GM18499 (cell line): Measurements from ENCODE around the gene LETM1.

Source experiments
- ATAC-seq: cut with Tn5 transposase; IDR thresholded peaks from one replicate; pipeline ENCODE4 v1.9.1; 2021; ENCODE audit warnings: moderate number of reproducible peaks; ENCODE audit not compliant: insufficient read depth, unreplicated experiment

LETM1 gene

GRCh38 chr4:1797861-1798579 is 57.9 kb downstream of the LETM1 start:
- ATAC-seq: no peak

- no peak for ATAC-seq
Observed at GRCh38 chr4:1797298-1797860, 58.6 kb downstream of the LETM1 start.

GRCh38 chr4:1796486-1797204 is 59.3 kb downstream of the LETM1 start:
- ATAC-seq: no peak

GRCh38 chr4:1795299-1796195 is 60.4 kb downstream of the LETM1 start:
- ATAC-seq: no peak

- ATAC-seq: no peak
Observed at GRCh38 chr4:1794809-1795298, 61.1 kb downstream of the LETM1 start.

- no peak for ATAC-seq
Observed at GRCh38 chr4:1793940-1794808, 61.8 kb downstream of the LETM1 start.

- no peak for ATAC-seq
Observed at GRCh38 chr4:1793496-1793840, 62.5 kb downstream of the LETM1 start.

- no peak for ATAC-seq
Observed at GRCh38 chr4:1792832-1793495, 63.0 kb downstream of the LETM1 start, which contains the start of gene FGFR3. Gene FGFR3, plus strand, starts transcription at chr4:1793293. Its CDS starts 642 bp downstream, at chr4:1793935.

GRCh38 chr4:1792158-1792831 is 63.7 kb downstream of the LETM1 start:
- ATAC-seq: no peak

- ATAC-seq: no peak
Observed at GRCh38 chr4:1790005-1790404, 66.0 kb downstream of the LETM1 start.

GRCh38 chr4:1789552-1789951 is 66.4 kb downstream of the LETM1 start:
- no peak for ATAC-seq

GRCh38 chr4:1788254-1788973 is 67.5 kb downstream of the LETM1 start:
- ATAC-seq: no peak

- no peak for ATAC-seq
Observed at GRCh38 chr4:1787411-1788077, 68.4 kb downstream of the LETM1 start.

GRCh38 chr4:1786544-1787362 is 69.2 kb downstream of the LETM1 start:
- no peak for ATAC-seq

GRCh38 chr4:1785592-1785991 is 70.4 kb downstream of the LETM1 start:
- ATAC-seq: no peak

- ATAC-seq: no peak
Observed at GRCh38 chr4:1784789-1785591, 71.0 kb downstream of the LETM1 start.
